ENCODE results near the gene HIPK4. TPM values are rescaled to one million over a fixed set of nuclear protein-coding genes. Genes with fewer than 3 reads are reported as not detected.
"Not testable (repeated sequence)": the region's sequence is repeated elsewhere in the genome, so short reads cannot be mapped to it uniquely, and the experiment has no call there.

HIPK4 gene
- polyA plus RNA-seq, 4 donors, result 0.06 to 0.18 (median 0.14) TPM

GRCh38 chr19:40341601-40342482 lies 48.1 kb downstream of the HIPK4 start:
- no peak for DNase-seq (ENCODE audit: low read depth in 4 of 4, low spot score in 2 of 4)

DNA sequence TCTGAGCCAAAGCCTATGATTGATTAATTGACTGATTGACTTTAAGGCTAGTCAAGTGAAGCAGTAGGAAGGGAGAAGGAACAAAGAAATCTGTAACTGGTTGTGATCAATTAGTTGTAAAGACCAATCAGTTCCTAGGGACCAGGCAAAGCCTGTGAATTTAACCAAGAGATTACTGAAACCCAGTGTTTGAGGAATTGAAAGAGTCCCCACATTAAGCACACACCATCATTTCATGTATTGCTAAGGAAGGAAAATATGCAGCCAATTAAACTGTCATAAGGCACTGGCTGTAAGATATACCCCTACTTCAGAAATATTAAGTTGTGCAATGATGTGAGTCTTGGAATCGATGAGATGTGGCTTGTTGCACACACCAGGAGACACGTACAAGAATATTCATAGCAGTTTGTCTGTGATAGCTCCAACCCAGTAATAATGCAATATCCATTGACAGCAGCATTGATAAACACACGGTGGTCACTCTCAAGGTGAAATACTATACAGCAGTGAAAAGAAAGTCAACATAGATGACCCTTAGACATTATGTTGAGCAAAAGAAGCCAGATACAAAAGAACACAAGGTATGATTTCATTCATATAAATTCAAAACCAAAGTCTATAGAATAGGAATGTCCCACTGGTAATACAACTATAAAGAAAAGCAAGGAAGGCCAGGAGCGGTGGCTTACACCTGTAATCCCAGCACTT lies 50.8 kb downstream of the HIPK4 start:
- no peak for DNase-seq (ENCODE audit: low read depth in 4 of 4, low spot score in 2 of 4)

DNA sequence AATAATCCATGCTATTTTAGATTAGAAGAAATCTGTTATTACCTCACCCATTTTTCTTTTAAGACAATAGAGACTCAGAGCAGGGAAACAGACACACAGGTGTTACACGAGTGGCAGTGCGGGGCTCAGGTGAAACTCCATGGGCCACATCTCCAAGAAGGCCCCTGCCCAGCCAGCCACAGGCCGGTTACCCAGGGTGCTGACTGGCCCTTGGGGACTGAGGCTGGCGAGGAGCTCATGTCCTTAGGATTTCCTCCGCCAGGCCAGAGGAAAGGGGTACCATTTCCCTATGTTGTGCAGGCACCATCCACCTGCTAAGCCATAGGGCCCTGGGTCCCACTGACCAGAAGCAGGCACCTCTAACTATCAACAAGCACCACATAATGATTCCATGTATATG lies 52.4 kb downstream of the HIPK4 start:
- no peak for DNase-seq (ENCODE audit: low read depth in 4 of 4, low spot score in 2 of 4)

GRCh38 chr19:40337107-40337506 lies 52.9 kb downstream of the HIPK4 start:
- no peak for DNase-seq (ENCODE audit: low read depth in 4 of 4, low spot score in 2 of 4)

- DNase-seq (ENCODE audit: low read depth in 4 of 4, low spot score in 2 of 4), result no peak
Observed at GRCh38 chr19:40336601-40336900, 53.4 kb downstream of the HIPK4 start.

- DNase-seq (ENCODE audit: low read depth in 4 of 4, low spot score in 2 of 4), result no peak
Observed at GRCh38 chr19:40335855-40336600, 54.0 kb downstream of the HIPK4 start.

GRCh38 chr19:40335101-40335500 lies 54.9 kb downstream of the HIPK4 start:
- DNase-seq (ENCODE audit: low read depth in 4 of 4, low spot score in 2 of 4), result no peak

DNA sequence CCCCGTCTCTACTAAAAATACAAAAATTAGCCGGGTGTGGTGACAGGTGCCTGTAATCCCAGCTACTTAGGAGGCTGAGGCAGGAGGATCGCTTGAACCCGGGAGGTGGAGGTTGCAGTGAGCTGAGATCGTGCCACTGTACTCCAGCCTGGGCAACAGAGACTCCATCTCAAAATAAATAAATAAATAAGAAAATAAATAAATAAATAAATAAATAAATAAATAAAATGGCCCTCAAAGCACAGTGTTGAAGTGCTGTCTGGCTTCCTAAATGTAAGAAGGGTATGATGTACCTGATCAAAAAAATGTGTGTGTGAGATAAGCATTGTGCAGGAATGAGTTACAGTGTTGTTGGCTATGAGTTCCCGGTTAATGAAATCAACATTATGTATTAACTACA lies 56.9 kb downstream of the HIPK4 start:
- not testable (repeated sequence) for DNase-seq (ENCODE audit: low read depth in 4 of 4, low spot score in 2 of 4)

DNA sequence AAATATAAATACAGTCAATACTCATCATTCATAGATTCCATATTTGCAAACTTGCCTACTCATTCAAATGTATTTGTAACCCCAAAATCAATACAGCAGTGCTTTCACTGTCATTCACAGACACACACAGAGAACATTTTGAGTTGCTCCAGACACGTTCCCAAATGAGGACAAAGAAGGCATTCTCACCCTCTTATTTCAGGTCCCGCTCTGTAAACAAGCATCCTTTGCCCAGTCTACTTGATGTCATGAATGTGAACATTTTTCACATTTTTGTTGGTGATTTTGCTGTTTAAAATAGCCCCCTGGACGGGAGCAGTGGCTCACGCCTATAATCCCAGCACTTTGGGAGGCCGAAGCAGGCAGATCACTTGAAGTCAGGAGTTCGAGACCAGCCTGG lies 57.3 kb downstream of the HIPK4 start:
- no peak for DNase-seq (ENCODE audit: low read depth in 4 of 4, low spot score in 2 of 4)

DNA sequence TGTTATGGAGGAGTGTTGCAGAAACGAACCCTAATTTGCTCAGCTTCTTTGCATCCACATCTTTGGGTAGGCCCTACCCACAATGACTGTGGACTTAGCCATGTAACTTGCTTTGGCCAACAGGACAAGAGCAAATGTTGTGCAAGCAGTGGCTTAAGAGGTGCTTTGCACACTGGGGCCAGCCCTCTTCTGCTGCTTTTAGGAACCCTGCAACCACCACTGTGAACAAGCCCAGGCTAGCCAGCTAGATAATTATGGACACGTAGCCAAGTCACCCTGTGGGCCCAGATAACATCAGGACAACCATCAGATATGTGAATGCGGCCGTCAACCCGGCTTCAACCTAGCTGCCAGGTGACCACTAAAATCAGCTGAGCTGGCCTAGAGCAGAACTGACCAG lies 58.9 kb downstream of the HIPK4 start:
- DNase-seq (ENCODE audit: low read depth in 4 of 4, low spot score in 2 of 4), result no peak

Other genes with a start within 250 kb of the HIPK4 start
- 10 to 100 TPM; 10.8 to 19.3 (median 17.4) TPM for gene MAP3K10, start 198.8 kb downstream of the HIPK4 start, polyA plus RNA-seq (ENCODE audit: insufficient read length in 4 of 4)
- under 1 TPM in 3 of 4 donors, not detected in 1; 0.07 to 0.47 (median 0.14) TPM for gene TTC9B, start 171.8 kb downstream of the HIPK4 start, polyA plus RNA-seq (ENCODE audit: insufficient read length in 4 of 4)
- 1 to 10 TPM; 1.0 to 2.6 (median 1.9) TPM for gene CCNP, start 163.5 kb downstream of the HIPK4 start, polyA plus RNA-seq (ENCODE audit: insufficient read length in 4 of 4)
- gene AKT2, start 104.8 kb downstream of the HIPK4 start, polyA plus RNA-seq (ENCODE audit: insufficient read length in 4 of 4), result 100 to 1,000 TPM; 131 to 226 (median 200) TPM
- gene C19orf47, start 41.8 kb downstream of the HIPK4 start, polyA plus RNA-seq (ENCODE audit: insufficient read length in 4 of 4), result 10 to 100 TPM in 3 of 4 donors, 1 to 10 TPM in 1; 9.7 to 16.8 (median 14.1) TPM
- 100 to 1,000 TPM; 215 to 340 (median 265) TPM for gene PLD3, start 41.5 kb downstream of the HIPK4 start, polyA plus RNA-seq (ENCODE audit: insufficient read length in 4 of 4)
- gene PRX, start 23.2 kb upstream of the HIPK4 start, polyA plus RNA-seq (ENCODE audit: insufficient read length in 4 of 4), result 10 to 100 TPM; 10.4 to 15.5 (median 13.0) TPM
- gene SERTAD1, start 35.8 kb upstream of the HIPK4 start, polyA plus RNA-seq (ENCODE audit: insufficient read length in 4 of 4), result 10 to 100 TPM in 1 of 4 donors, 1 to 10 TPM in 3; 6.9 to 12.7 (median 8.3) TPM
- 10 to 100 TPM; 29.5 to 49.1 (median 38.5) TPM for gene SERTAD3, start 54.2 kb upstream of the HIPK4 start, polyA plus RNA-seq (ENCODE audit: insufficient read length in 4 of 4)
- 10 to 100 TPM; 40.4 to 67.0 (median 49.9) TPM for gene BLVRB, start 75.6 kb upstream of the HIPK4 start, polyA plus RNA-seq (ENCODE audit: insufficient read length in 4 of 4)
- 1 to 10 TPM in 3 of 4 donors, under 1 TPM in 1; 0.92 to 2.2 (median 1.6) TPM for gene SPTBN4, start 76.8 kb upstream of the HIPK4 start, polyA plus RNA-seq (ENCODE audit: insufficient read length in 4 of 4)
- 10 to 100 TPM; 32.8 to 61.1 (median 43.8) TPM for gene SHKBP1, start 186.7 kb upstream of the HIPK4 start, polyA plus RNA-seq (ENCODE audit: insufficient read length in 4 of 4)
- gene LTBP4, start 211.2 kb upstream of the HIPK4 start, polyA plus RNA-seq (ENCODE audit: insufficient read length in 4 of 4), result 100 to 1,000 TPM; 174 to 362 (median 282) TPM